ENCODE measurements around the gene EGFR.

EGFR gene

DNA sequence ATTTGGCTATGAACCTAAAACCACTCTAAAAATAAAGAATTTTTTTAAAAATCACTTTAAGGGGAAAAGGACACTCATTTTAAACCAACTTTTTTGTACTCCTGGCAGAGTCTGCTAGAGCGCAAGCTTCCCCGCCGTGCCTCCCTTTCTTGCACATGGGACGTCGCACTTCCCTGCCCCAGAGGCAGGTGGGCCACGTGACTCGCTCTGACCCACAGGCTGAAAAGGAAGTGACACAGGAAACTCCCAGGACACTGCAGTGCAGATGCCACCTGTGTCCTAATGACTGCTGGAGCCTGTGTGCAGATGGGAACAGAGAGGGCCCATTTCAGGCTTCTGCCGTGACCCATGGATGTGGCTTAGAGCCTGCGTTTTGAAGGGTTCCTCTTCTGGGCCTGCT is 204.2 kb downstream of the EGFR start:
- no peak overlapping the region for H3K27ac ChIP-seq
- DNase-seq (ENCODE audit: low spot score), result no peak
- H3K4me3 ChIP-seq, result no peak overlapping the region
- TF ChIP-seq, protein P1, sequence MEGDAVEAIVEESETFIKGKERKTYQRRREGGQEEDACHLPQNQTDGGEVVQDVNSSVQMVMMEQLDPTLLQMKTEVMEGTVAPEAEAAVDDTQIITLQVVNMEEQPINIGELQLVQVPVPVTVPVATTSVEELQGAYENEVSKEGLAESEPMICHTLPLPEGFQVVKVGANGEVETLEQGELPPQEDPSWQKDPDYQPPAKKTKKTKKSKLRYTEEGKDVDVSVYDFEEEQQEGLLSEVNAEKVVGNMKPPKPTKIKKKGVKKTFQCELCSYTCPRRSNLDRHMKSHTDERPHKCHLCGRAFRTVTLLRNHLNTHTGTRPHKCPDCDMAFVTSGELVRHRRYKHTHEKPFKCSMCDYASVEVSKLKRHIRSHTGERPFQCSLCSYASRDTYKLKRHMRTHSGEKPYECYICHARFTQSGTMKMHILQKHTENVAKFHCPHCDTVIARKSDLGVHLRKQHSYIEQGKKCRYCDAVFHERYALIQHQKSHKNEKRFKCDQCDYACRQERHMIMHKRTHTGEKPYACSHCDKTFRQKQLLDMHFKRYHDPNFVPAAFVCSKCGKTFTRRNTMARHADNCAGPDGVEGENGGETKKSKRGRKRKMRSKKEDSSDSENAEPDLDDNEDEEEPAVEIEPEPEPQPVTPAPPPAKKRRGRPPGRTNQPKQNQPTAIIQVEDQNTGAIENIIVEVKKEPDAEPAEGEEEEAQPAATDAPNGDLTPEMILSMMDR (IDR thresholded peaks at IDR 0.05), result no peak

DNA sequence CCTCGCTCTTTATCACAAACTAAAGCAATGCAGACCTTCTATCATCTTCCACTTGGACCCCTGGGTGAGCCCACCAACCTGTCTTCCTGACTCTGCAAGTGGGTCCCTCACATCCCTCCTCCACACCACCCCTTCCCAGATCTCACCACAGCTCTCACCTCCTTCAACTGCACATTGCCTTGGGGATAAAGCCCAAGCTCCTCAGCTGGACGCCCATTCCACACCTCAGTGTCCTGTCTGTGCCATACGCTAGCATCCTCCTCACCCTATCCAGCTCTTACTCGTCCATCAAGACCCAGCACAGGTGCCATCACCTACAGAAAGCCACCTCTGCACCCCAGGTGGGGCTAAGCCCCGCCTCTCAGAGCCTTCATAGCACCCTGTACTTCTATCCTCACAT is 205.3 kb downstream of the EGFR start:
- TF ChIP-seq, protein P1 (IDR thresholded peaks at IDR 0.05), result no peak

DNA sequence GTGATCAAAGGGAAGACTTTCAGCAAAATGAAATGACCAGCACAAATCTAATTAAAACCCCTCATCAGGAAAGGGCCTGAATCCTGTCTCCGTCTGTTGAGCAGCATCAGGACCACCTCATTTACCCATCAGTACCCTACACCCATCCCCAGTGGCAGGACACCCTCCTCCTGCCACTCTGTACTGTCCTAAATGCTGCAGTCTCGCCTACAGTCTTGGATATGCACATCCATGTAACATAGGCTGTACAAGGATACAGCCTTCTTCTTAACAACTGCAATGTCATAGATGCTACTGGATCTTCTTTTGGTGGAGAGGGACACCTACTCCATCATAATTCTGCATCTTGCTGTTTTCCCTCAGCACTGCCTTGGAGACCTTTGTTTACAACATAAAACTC is 206.0 kb downstream of the EGFR start:
- Histone ChIP-seq H3K4me3 (no peak overlapping the region), H3K27ac (no peak overlapping the region)
- no peak for DNase-seq (ENCODE audit: low spot score)
- TF ChIP-seq, protein P1 (IDR thresholded peaks at IDR 0.05), result no peak

More for the DNA sequence above, 205.3 kb downstream of the EGFR start:
- Histone ChIP-seq H3K27ac (no peak overlapping the region), H3K4me3 (no peak overlapping the region)
- no peak for DNase-seq (ENCODE audit: low spot score)

DNA sequence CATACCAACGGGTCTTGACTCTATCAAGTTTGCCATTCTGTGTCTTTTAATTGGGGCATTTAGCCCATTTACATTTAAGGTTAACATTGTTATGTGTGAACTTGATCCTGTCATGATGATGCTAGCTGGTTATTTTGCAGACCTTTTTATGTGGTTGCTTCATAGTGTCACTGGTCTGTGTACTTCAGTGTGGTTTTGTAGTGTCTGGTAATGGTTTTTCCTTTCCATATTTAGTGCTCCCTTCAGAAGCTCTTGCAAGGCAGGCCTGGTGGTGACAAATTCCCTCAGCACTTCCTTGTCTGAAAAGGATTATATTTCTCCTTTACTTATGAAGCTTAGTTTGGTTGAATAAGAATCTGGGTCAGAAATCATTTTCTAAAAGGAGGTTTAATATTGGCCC is 211.2 kb downstream of the EGFR start:
- Histone ChIP-seq H3K4me3 (no peak overlapping the region), H3K27ac (no peak overlapping the region)
- DNase-seq (ENCODE audit: low spot score), result no peak
- TF ChIP-seq, protein P1 (IDR thresholded peaks at IDR 0.05), result no peak

DNA sequence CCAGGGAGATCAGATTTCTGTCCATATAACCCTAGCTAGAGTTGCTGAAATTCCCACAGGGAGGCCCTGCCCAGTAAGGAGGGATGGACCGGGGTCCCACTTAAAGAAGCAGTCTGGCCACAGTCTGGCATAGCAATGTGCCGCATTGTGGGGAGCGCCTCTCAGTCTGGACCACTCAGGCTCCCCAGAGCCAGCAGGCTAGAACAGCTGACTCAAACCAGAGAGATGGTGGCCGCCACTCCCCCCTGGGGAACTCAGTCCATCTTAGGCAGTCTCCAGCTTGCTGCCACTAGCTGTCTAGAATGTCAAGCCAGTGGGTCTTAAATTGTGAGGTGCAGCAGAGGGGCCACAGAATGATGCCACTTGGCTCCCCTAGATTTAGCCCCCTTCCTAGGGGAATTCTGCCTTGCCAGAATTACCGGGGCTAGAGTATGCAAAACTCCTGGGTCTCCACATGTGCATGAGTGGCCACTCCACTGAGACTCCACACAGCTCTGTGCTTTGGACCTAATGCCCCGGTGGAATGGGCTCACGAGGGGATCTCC is 213.0 kb downstream of the EGFR start:
- H3K4me3 ChIP-seq, result no peak overlapping the region
- DNase-seq (ENCODE audit: low spot score), result no peak
- TF ChIP-seq, protein P1 (IDR thresholded peaks at IDR 0.05), result no peak
- H3K27ac ChIP-seq, result no peak overlapping the region

DNA sequence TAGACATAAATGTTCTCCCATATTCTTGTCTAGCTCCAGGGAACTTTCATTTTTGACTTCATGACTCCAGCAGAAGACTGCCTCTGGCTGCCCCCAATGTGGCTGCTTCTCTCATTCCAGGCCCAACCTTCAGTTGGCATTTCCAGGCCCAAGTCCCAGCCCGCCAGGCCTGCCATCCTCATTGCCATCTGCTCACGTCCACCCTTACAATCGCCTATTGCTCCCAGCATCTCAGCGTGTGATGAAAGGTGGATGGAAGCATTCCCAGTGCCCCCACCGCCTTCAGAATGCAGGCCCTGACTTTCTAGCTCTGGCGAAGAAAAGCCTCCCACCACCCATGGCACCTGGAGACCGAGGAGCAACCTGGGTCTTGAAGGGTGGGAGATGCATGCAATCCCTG is 214.2 kb downstream of the EGFR start:
- DNase-seq (ENCODE audit: low spot score), result no peak
- H3K27ac ChIP-seq, result no peak overlapping the region
- H3K4me3 ChIP-seq, result no peak overlapping the region
- TF ChIP-seq, protein P1 (IDR thresholded peaks at IDR 0.05), result no peak

DNA sequence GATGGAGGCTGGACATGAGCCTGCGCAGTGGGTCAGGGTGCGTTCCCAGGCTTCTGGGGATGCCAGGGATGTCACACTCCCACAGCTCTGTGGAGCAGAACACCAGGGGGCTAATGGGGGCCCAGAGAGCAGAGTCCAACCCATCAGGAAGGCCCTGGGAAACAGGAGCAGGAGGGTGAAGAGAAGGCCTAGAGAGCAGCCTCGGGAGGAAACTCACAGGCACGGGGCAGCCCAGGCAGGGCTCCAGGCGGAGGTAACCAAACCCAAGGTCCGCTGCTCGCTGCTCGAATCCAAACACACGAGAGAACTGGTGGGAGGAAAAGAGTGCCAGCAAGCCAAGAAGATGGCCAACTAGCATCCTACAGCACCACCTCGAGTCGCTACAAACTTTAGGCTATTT is 215.6 kb downstream of the EGFR start:
- no peak for DNase-seq (ENCODE audit: low spot score)
- H3K4me3 ChIP-seq, result no peak overlapping the region
- H3K27ac ChIP-seq, result no peak overlapping the region
- TF ChIP-seq, protein P1 (IDR thresholded peaks at IDR 0.05), result no peak

All from coronary artery (tissue), 2 donors.